Parathyroid adenoma (tissue), 2 donors: ENCODE data around the gene TSEN15.

Experiments
- H2AFZ ChIP-seq: fragments of 300-600 bp; sonication (generic); one replicate; pipeline ENCODE4 v1.7.0; 2017; ENCODE audit warnings: antibody characterized with exemption, mild to moderate bottlenecking
- H3K27ac ChIP-seq: fragments of 300-600 bp; sonication (generic); one replicate; pipeline ENCODE4 v1.7.0; 2017
- H3K27me3 ChIP-seq: fragments of 300-600 bp; sonication (generic); one replicate; pipeline ENCODE4 v1.7.0; 2017; ENCODE audit warnings: low read length; ENCODE audit not compliant: control insufficient read depth, insufficient read depth
- H3K36me3 ChIP-seq: fragments of 300-600 bp; sonication (generic); one replicate; pipeline ENCODE4 v1.7.0; 2017; ENCODE audit warnings: low read length; ENCODE audit not compliant: control insufficient read depth, insufficient read depth
- H3K4me1 ChIP-seq: fragments of 300-600 bp; sonication (generic); one replicate; pipeline ENCODE4 v1.7.0; 2017; ENCODE audit warnings: control low read depth
- H3K4me2 ChIP-seq: fragments of 300-600 bp; sonication (generic); one replicate; pipeline ENCODE4 v1.7.0; 2017; ENCODE audit warnings: low read length
- H3K4me3 ChIP-seq: fragments of 300-600 bp; sonication (generic); one replicate; pipeline ENCODE4 v1.7.0; 2017; ENCODE audit warnings: low read depth, low read length
- H3K79me2 ChIP-seq: fragments of 300-600 bp; sonication (generic); one replicate; pipeline ENCODE4 v1.7.0; 2017; ENCODE audit warnings: control low read depth
- H3K9ac ChIP-seq: fragments of 300-600 bp; sonication (generic); one replicate; pipeline ENCODE4 v1.7.0; 2017; ENCODE audit warnings: mild to moderate bottlenecking
- H3K9me3 ChIP-seq: fragments of 300-600 bp; sonication (generic); one replicate; pipeline ENCODE4 v1.7.0; 2017; ENCODE audit warnings: low read length; ENCODE audit not compliant: control insufficient read depth
- CTCF ChIP-seq: fragments of 300-600 bp; sonication (generic); IDR thresholded peaks from one replicate; pipeline ENCODE4 v1.7.0; 2017; ENCODE audit warnings: antibody characterized with exemption, mild to moderate bottlenecking
- donor health status: primary hyperparathyroidism.

Gene TSEN15

GRCh38 chr1:184022668-184023067 is 28.9 kb upstream of the TSEN15 start:
- no peak overlapping the region for H2AFZ ChIP-seq
- no peaks in the 10 kb centered on the region for H3K9me3 ChIP-seq
- peaks cover 9% of the 10 kb centered on the region for H3K4me1 ChIP-seq
- no peak overlapping the region for H3K4me2 ChIP-seq
- H3K9ac ChIP-seq = no peak overlapping the region
- H3K79me2 ChIP-seq = no peaks in the 10 kb centered on the region
- H3K27ac ChIP-seq = no peak overlapping the region
- no peaks in the 10 kb centered on the region for H3K27me3 ChIP-seq
- H3K36me3 ChIP-seq = no peaks in the 10 kb centered on the region
- no peak overlapping the region for H3K4me3 ChIP-seq
- no peak for TF ChIP-seq CTCF

GRCh38 chr1:184023171-184023570 is 28.4 kb upstream of the TSEN15 start:
- Histone ChIP-seq H3K4me3 (no peak overlapping the region), H3K36me3 (no peaks in the 10 kb centered on the region), H3K27me3 (no peaks in the 10 kb centered on the region), H3K9ac (no peak overlapping the region), H2AFZ (no peak overlapping the region), H3K27ac (no peak overlapping the region), H3K4me1 (peaks cover 9% of the 10 kb centered on the region), H3K4me2 (no peak overlapping the region), H3K9me3 (no peaks in the 10 kb centered on the region), H3K79me2 (no peaks in the 10 kb centered on the region)
- no peak for TF ChIP-seq CTCF

- no peaks in the 10 kb centered on the region for H3K27me3 ChIP-seq
- H3K4me2 ChIP-seq = peak overlapping the region; percentile 8
- no peaks in the 10 kb centered on the region for H3K79me2 ChIP-seq
- peaks cover 9% of the 10 kb centered on the region for H3K4me1 ChIP-seq
- H3K4me3 ChIP-seq = no peak overlapping the region
- no peaks in the 10 kb centered on the region for H3K36me3 ChIP-seq
- H3K9ac ChIP-seq = no peak overlapping the region
- H2AFZ ChIP-seq = peak overlapping the region; percentile 46
- TF ChIP-seq CTCF = no peak
- H3K9me3 ChIP-seq = no peaks in the 10 kb centered on the region
- peak overlapping the region; percentile 44 for H3K27ac ChIP-seq
These were observed 26.3 kb upstream of the TSEN15 start for GRCh38 chr1:184025242-184025675.

GRCh38 chr1:184027826-184028695 is 23.5 kb upstream of the TSEN15 start:
- no peak overlapping the region for H3K4me2 ChIP-seq
- no peaks in the 10 kb centered on the region for H3K9me3 ChIP-seq
- H3K4me1 ChIP-seq = peaks cover 9% of the 10 kb centered on the region
- no peak for TF ChIP-seq CTCF
- H3K4me3 ChIP-seq = no peak overlapping the region
- no peak overlapping the region for H3K27ac ChIP-seq
- no peaks in the 10 kb centered on the region for H3K36me3 ChIP-seq
- H2AFZ ChIP-seq = no peak overlapping the region
- no peaks in the 10 kb centered on the region for H3K79me2 ChIP-seq
- H3K27me3 ChIP-seq = no peaks in the 10 kb centered on the region
- no peak overlapping the region for H3K9ac ChIP-seq
